Measurements from ENCODE around the gene HSPA4L. TPM values are rescaled to one million over a fixed set of nuclear protein-coding genes. Genes with fewer than 3 reads are reported as not detected.

The HSPA4L gene
- total RNA-seq, 4 donors from 2014 or later: 2.0 to 2.6 (median 2.4) TPM

- no peak for TF ChIP-seq POLR2A (IDR thresholded peaks at IDR 0.05)
- Histone ChIP-seq H3K27ac (no peak overlapping the region), H3K4me3 (no peak overlapping the region), H3K4me1 (peaks cover 0 to 12% (median 2%) of the 10 kb centered on the region in 4 donors), H3K27me3 (no peaks in the 10 kb centered on the region), H3K9me3 (no peaks in the 10 kb centered on the region), H3K36me3 (no peaks in the 10 kb centered on the region)
- no peak for DNase-seq
Observed at GRCh38 chr4:127783955-127784770, 2.0 kb downstream of the HSPA4L start.

- H3K4me3 ChIP-seq: no peak overlapping the region
- H3K9me3 ChIP-seq: no peaks in the 10 kb centered on the region
- DNase-seq: no peak
- H3K36me3 ChIP-seq: no peaks in the 10 kb centered on the region
- TF ChIP-seq CTCF (IDR thresholded peaks at IDR 0.05) (no peak), POLR2A (IDR thresholded peaks at IDR 0.05) (no peak)
- no peak overlapping the region for H3K27ac ChIP-seq
- no peaks in the 10 kb centered on the region for H3K27me3 ChIP-seq
- H3K4me1 ChIP-seq: no peaks in the 10 kb centered on the region
Observed at GRCh38 chr4:127788517-127788916, 6.4 kb downstream of the HSPA4L start.

- DNase-seq: no peak
- Histone ChIP-seq H3K36me3 (no peaks in the 10 kb centered on the region), H3K27ac (no peak overlapping the region), H3K9me3 (no peaks in the 10 kb centered on the region), H3K4me1 (no peaks in the 10 kb centered on the region), H3K4me3 (no peak overlapping the region), H3K27me3 (no peaks in the 10 kb centered on the region)
- TF ChIP-seq POLR2A (IDR thresholded peaks at IDR 0.05) (no peak), CTCF (IDR thresholded peaks at IDR 0.05) (no peak)
Observed at GRCh38 chr4:127791391-127791790, 9.3 kb downstream of the HSPA4L start.

- Histone ChIP-seq H3K36me3 (no peaks in the 10 kb centered on the region), H3K4me1 (no peaks in the 10 kb centered on the region), H3K9me3 (no peaks in the 10 kb centered on the region), H3K27ac (no peak overlapping the region), H3K27me3 (no peaks in the 10 kb centered on the region), H3K4me3 (no peak overlapping the region)
- no peak for TF ChIP-seq CTCF (IDR thresholded peaks at IDR 0.05)
- TF ChIP-seq POLR2A (IDR thresholded peaks at IDR 0.05): no peak
- DNase-seq: no peak
Observed at GRCh38 chr4:127793528-127793927, 11.4 kb downstream of the HSPA4L start.

- Histone ChIP-seq H3K36me3 (no peaks in the 10 kb centered on the region), H3K9me3 (no peaks in the 10 kb centered on the region), H3K27me3 (no peaks in the 10 kb centered on the region), H3K4me1 (no peaks in the 10 kb centered on the region), H3K4me3 (no peak overlapping the region), H3K27ac (no peak overlapping the region)
- no peak for DNase-seq
- TF ChIP-seq POLR2A (IDR thresholded peaks at IDR 0.05) (no peak), CTCF (IDR thresholded peaks at IDR 0.05) (no peak)
Observed at GRCh38 chr4:127799711-127800110, 17.6 kb downstream of the HSPA4L start.

GRCh38 chr4:127809173-127809800 lies 27.2 kb downstream of the HSPA4L start:
- DNase-seq: no peak
- no peaks in the 10 kb centered on the region for H3K36me3 ChIP-seq
- H3K27ac ChIP-seq: no peak overlapping the region

More at GRCh38 chr4:127809173-127809800, 27.2 kb downstream of the HSPA4L start:
- no peak overlapping the region for H3K4me3 ChIP-seq
- H3K4me1 ChIP-seq: no peaks in the 10 kb centered on the region
- TF ChIP-seq CTCF (IDR thresholded peaks at IDR 0.05) (no peak), POLR2A (IDR thresholded peaks at IDR 0.05) (no peak)
- H3K27me3 ChIP-seq: no peaks in the 10 kb centered on the region
- no peaks in the 10 kb centered on the region for H3K9me3 ChIP-seq

Data from Peyer's patch (tissue), 4 donors.